ENCODE data around the gene METTL4. TPM values are rescaled to one million over a fixed set of nuclear protein-coding genes. Genes with fewer than 3 reads are reported as not detected.

METTL4 gene
- total RNA-seq, 1 experiment from 2014 or later, result 23.9 TPM

GRCh38 chr18:2540575-2540974, 30.7 kb downstream of the METTL4 start:
- TF ChIP-seq, protein P1, sequence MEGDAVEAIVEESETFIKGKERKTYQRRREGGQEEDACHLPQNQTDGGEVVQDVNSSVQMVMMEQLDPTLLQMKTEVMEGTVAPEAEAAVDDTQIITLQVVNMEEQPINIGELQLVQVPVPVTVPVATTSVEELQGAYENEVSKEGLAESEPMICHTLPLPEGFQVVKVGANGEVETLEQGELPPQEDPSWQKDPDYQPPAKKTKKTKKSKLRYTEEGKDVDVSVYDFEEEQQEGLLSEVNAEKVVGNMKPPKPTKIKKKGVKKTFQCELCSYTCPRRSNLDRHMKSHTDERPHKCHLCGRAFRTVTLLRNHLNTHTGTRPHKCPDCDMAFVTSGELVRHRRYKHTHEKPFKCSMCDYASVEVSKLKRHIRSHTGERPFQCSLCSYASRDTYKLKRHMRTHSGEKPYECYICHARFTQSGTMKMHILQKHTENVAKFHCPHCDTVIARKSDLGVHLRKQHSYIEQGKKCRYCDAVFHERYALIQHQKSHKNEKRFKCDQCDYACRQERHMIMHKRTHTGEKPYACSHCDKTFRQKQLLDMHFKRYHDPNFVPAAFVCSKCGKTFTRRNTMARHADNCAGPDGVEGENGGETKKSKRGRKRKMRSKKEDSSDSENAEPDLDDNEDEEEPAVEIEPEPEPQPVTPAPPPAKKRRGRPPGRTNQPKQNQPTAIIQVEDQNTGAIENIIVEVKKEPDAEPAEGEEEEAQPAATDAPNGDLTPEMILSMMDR (conservative IDR thresholded peaks at IDR 0.05), result no peak
- Histone ChIP-seq H2AFZ (no peak overlapping the region), H3F3A (ENCODE audit: insufficient read depth, low read depth) (no peaks in the 10 kb centered on the region), H3K27me3 (ENCODE audit: insufficient read depth, low read depth) (no peaks in the 10 kb centered on the region), H3K79me2 (ENCODE audit: low read depth) (no peaks in the 10 kb centered on the region), H3K9me2 (ENCODE audit: insufficient read depth) (no peaks in the 10 kb centered on the region), H3K4me2 (no peak overlapping the region), H3K36me3 (ENCODE audit: low read depth) (peaks cover 21% of the 10 kb centered on the region), H3K4me1 (replicated peaks; ENCODE audit: insufficient read depth) (peaks cover 6% of the 10 kb centered on the region; the same call in 1 of the 2 replicates), H4K20me1 (ENCODE audit: insufficient read depth) (no peaks in the 10 kb centered on the region), H3K9me3 (ENCODE audit: insufficient read depth, low read depth) (no peaks in the 10 kb centered on the region), H3K4me3 (no peak overlapping the region), H3K27ac (no peak overlapping the region)
- intact Hi-C loops (cut with micrococcal nuclease; ENCODE audit: unreplicated experiment), result loop anchor here (5.0 kb wide), 3 partner anchors 368 to 878 kb away; no protein-coding TSS in a partner anchor
- BruUV-seq (replicated peaks), result no TSS peak
- ChIA-PET POLR2A (ENCODE audit: unreplicated experiment) (no interaction called here), CTCF (interaction anchor here (0.8 to 1.8 kb wide), 2 partner anchors 317 to 955 kb away, joined by 3 to 6 read pairs; no protein-coding TSS in a partner anchor)
- DNase-seq, result no peak

DNA sequence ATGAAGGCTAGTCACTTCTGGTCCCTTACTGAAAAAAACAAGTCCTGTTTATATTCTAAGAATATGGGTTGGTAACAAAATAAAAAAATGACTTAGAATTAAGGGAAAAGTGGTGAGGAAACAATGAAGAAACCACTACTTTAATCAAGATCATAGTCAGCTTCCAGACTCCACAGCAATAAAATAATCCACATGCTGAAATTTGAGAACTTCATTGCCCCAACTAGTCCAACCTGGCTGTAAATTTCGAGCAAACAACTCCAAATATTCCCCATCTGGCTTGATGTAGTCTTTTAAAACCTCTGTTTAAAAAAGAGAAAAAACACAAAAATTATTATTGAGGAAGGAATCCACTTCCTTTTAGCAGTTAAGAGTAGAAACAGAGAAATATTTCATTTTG, 32.5 kb downstream of the METTL4 start:
- H2AFZ ChIP-seq, result no peak overlapping the region
- CTCF ChIA-PET, result no interaction called here
- intact Hi-C loops (cut with micrococcal nuclease; ENCODE audit: unreplicated experiment), result no loop called here
- no peaks in the 10 kb centered on the region for H3K9me2 ChIP-seq (ENCODE audit: insufficient read depth)
- TF ChIP-seq, protein P1 (conservative IDR thresholded peaks at IDR 0.05), result no peak
- no peak for TF ChIP-seq EZH2 (IDR thresholded peaks at IDR 0.05; ENCODE audit: low read depth)
- H3K27ac ChIP-seq, result no peak overlapping the region
- no peaks in the 10 kb centered on the region for H3K27me3 ChIP-seq (ENCODE audit: insufficient read depth, low read depth)
- H3K36me3 ChIP-seq (ENCODE audit: low read depth), result peaks cover 21% of the 10 kb centered on the region
- no peak overlapping the region for H3K4me2 ChIP-seq
- no peaks in the 10 kb centered on the region for H3F3A ChIP-seq (ENCODE audit: insufficient read depth, low read depth)
- no peaks in the 10 kb centered on the region for H4K20me1 ChIP-seq (ENCODE audit: insufficient read depth)
- no TSS peak for BruUV-seq (replicated peaks)
- no peak for DNase-seq
- H3K4me1 ChIP-seq (replicated peaks; ENCODE audit: insufficient read depth), result peaks cover 6% of the 10 kb centered on the region; the same call in 1 of the 2 replicates
- POLR2A ChIA-PET (ENCODE audit: unreplicated experiment), result no interaction called here
- no peak overlapping the region for H3K4me3 ChIP-seq
- H3K9me3 ChIP-seq (ENCODE audit: insufficient read depth, low read depth), result no peaks in the 10 kb centered on the region
- no peaks in the 10 kb centered on the region for H3K79me2 ChIP-seq (ENCODE audit: low read depth)

GRCh38 chr18:2538236-2538635, 33.1 kb downstream of the METTL4 start:
- no peaks in the 10 kb centered on the region for H3K27me3 ChIP-seq (ENCODE audit: insufficient read depth, low read depth)
- intact Hi-C loops (cut with micrococcal nuclease; ENCODE audit: unreplicated experiment), result no loop called here
- TF ChIP-seq, protein P1 (conservative IDR thresholded peaks at IDR 0.05), result no peak
- no peak for TF ChIP-seq EZH2 (IDR thresholded peaks at IDR 0.05; ENCODE audit: low read depth)
- H3K4me2 ChIP-seq, result no peak overlapping the region
- H3K79me2 ChIP-seq (ENCODE audit: low read depth), result no peaks in the 10 kb centered on the region
- H3K9me3 ChIP-seq (ENCODE audit: insufficient read depth, low read depth), result no peaks in the 10 kb centered on the region
- no peaks in the 10 kb centered on the region for H3F3A ChIP-seq (ENCODE audit: insufficient read depth, low read depth)
- peaks cover 21% of the 10 kb centered on the region for H3K36me3 ChIP-seq (ENCODE audit: low read depth)
- no peaks in the 10 kb centered on the region for H4K20me1 ChIP-seq (ENCODE audit: insufficient read depth)
- ChIA-PET CTCF (no interaction called here), POLR2A (ENCODE audit: unreplicated experiment) (no interaction called here)
- H3K27ac ChIP-seq, result no peak overlapping the region
- peaks cover 6% of the 10 kb centered on the region; the same call in 1 of the 2 replicates for H3K4me1 ChIP-seq (replicated peaks; ENCODE audit: insufficient read depth)
- no TSS peak for BruUV-seq (replicated peaks)
- no peak overlapping the region for H2AFZ ChIP-seq
- no peak for DNase-seq
- no peaks in the 10 kb centered on the region for H3K9me2 ChIP-seq (ENCODE audit: insufficient read depth)
- H3K4me3 ChIP-seq, result no peak overlapping the region

Measured in PC-9 (cell line).